Kidney epithelial cell (primary cell): ENCODE data around the gene KMT5B. TPM values are rescaled to one million over a fixed set of nuclear protein-coding genes. Genes with fewer than 3 reads are reported as not detected.

Experiments used
- DNase-seq: peaks from one replicate; pipeline ENCODE4 v3.0.0-alpha.2; 2010; ENCODE audit warnings: low read depth
- H3K27me3 ChIP-seq: 2 replicates; pipeline ENCODE4 v1.6.0; 2011; ENCODE audit warnings: low read length; ENCODE audit not compliant: control insufficient read depth, insufficient read depth
- H3K36me3 ChIP-seq: 2 replicates; pipeline ENCODE4 v1.5.1; 2011; ENCODE audit warnings: low read length; ENCODE audit not compliant: control insufficient read depth, insufficient read depth
- H3K4me3 ChIP-seq: 2 replicates; pipeline ENCODE4 v1.5.1; 2011; ENCODE audit warnings: low read depth, mild to moderate bottlenecking, control low read depth, low read length
- CTCF ChIP-seq: IDR thresholded peaks from 2 replicates; pipeline ENCODE4 v1.5.1; 2011; ENCODE audit warnings: mild to moderate bottlenecking, moderate library complexity, low read length, control low read depth, inconsistent platforms; ENCODE audit not compliant: insufficient read depth, poor library complexity, severe bottlenecking
- total RNA-seq: library from RNA; depleted of rRNA; stranded (reverse); fragments of >200 nt; gene quantifications from 2 replicates; pipeline ENCODE4 v1.2.3, GENCODE V29; 2015

The KMT5B gene
- total RNA-seq, 1 donor from 2014 or later = 25.7 TPM

- Histone ChIP-seq H3K4me3 (no peak overlapping the region), H3K27me3 (no peaks in the 10 kb centered on the region), H3K36me3 (no peaks in the 10 kb centered on the region)
- TF ChIP-seq CTCF = no peak
- no peak for DNase-seq
These were observed 35.2 kb downstream of the KMT5B start for GRCh38 chr11:68177877-68178276.

- H3K27me3 ChIP-seq = no peaks in the 10 kb centered on the region
- H3K36me3 ChIP-seq = no peaks in the 10 kb centered on the region
- no peak for DNase-seq
- H3K4me3 ChIP-seq = no peak overlapping the region
- no peak for TF ChIP-seq CTCF
These were observed 39.2 kb downstream of the KMT5B start for GRCh38 chr11:68173926-68174325.

GRCh38 chr11:68169442-68169841, 43.7 kb downstream of the KMT5B start:
- no peaks in the 10 kb centered on the region for H3K27me3 ChIP-seq
- no peak for DNase-seq
- H3K4me3 ChIP-seq = no peak overlapping the region
- H3K36me3 ChIP-seq = no peaks in the 10 kb centered on the region
- TF ChIP-seq CTCF = no peak

- TF ChIP-seq CTCF = no peak
- H3K4me3 ChIP-seq = no peak overlapping the region
- no peak for DNase-seq
- H3K36me3 ChIP-seq = no peaks in the 10 kb centered on the region
- H3K27me3 ChIP-seq = no peaks in the 10 kb centered on the region
These were observed 44.4 kb downstream of the KMT5B start for GRCh38 chr11:68168694-68169093.

- Histone ChIP-seq H3K36me3 (no peaks in the 10 kb centered on the region), H3K4me3 (no peak overlapping the region), H3K27me3 (no peaks in the 10 kb centered on the region)
- TF ChIP-seq CTCF = no peak
- DNase-seq = no peak
These were observed 45.6 kb downstream of the KMT5B start for GRCh38 chr11:68167474-68167873.

- Histone ChIP-seq H3K36me3 (no peaks in the 10 kb centered on the region), H3K4me3 (no peak overlapping the region), H3K27me3 (no peaks in the 10 kb centered on the region)
- TF ChIP-seq CTCF = no peak
- DNase-seq = no peak
These were observed 46.1 kb downstream of the KMT5B start for GRCh38 chr11:68166969-68167368.
